PC-3 (cell line): ENCODE data around the gene COG5. TPM values are rescaled to one million over a fixed set of nuclear protein-coding genes. Genes with fewer than 3 reads are reported as not detected.
"Not testable (repeated sequence)": the region's sequence is repeated elsewhere in the genome, so short reads cannot be mapped to it uniquely, and the experiment has no call there.

Experiments used
- ATAC-seq: fragments of 200-7000 bp; cut with Tn5 transposase; 2 replicates; pipeline ENCODE4 v1.9.1; 2020; ENCODE audit warnings: mild to moderate bottlenecking, moderate library complexity
- BruUV-seq: library from RNA; stranded (reverse); fragments of 400-500 nt; replicated peaks from 2 replicates; lab custom pipeline; 2021; lab: Mats Ljungman, UMichigan
- CTCF ChIA-PET: fragments of 300-600 bp; sonication (Branson Sonifier 250); formaldehyde crosslinking; loops from one replicate; lab custom pipeline; 2022; ENCODE audit warnings: antibody characterized with exemption; lab: Charles Lee
- POLR2A ChIA-PET: fragments of 300-600 bp; sonication (Branson Sonifier 250); formaldehyde crosslinking; loops from one replicate; lab custom pipeline; 2022; ENCODE audit warnings: antibody characterized with exemption; ENCODE audit not compliant: unreplicated experiment; lab: Charles Lee
- DNase-seq: peaks from one replicate; pipeline ENCODE4 v3.0.0-alpha.2; 2015
- H2AFZ ChIP-seq: fragments of 300-600 bp; sonication (generic); 2 replicates; pipeline ENCODE4 v1.6.0; 2016; ENCODE audit warnings: antibody characterized with exemption, low read length
- H3F3A ChIP-seq: fragments of 300-600 bp; sonication (generic); one replicate; pipeline ENCODE4 v1.6.0; 2017; ENCODE audit warnings: antibody characterized with exemption, low read length, control low read depth, mild to moderate bottlenecking; ENCODE audit not compliant: unreplicated experiment
- H3K27ac ChIP-seq: fragments of 300-600 bp; sonication (generic); 2 replicates; pipeline ENCODE4 v1.5.1; 2016; ENCODE audit warnings: mild to moderate bottlenecking, low read length
- H3K27me3 ChIP-seq: fragments of 300-600 bp; sonication (generic); 2 replicates; pipeline ENCODE4 v1.6.1; 2016; ENCODE audit warnings: low read length, mixed read lengths
- H3K36me3 ChIP-seq: fragments of 300-600 bp; sonication (generic); 2 replicates; pipeline ENCODE4 v1.6.1; 2016; ENCODE audit warnings: low read depth, mixed run types, low read length, mixed read lengths
- H3K4me1 ChIP-seq: fragments of 300-600 bp; sonication (generic); 2 replicates; pipeline ENCODE4 v1.5.1; 2016; ENCODE audit warnings: low read length; ENCODE audit not compliant: insufficient read depth
- H3K4me2 ChIP-seq: fragments of 300-600 bp; sonication (generic); 2 replicates; pipeline ENCODE4 v1.6.0; 2016; ENCODE audit warnings: low read length
- H3K4me3 ChIP-seq: fragments of 300-600 bp; sonication (generic); 2 replicates; pipeline ENCODE4 v1.5.1; 2016; ENCODE audit warnings: mild to moderate bottlenecking, low read length, mixed read lengths
- H3K79me2 ChIP-seq: fragments of 300-600 bp; sonication (generic); 2 replicates; pipeline ENCODE4 v1.6.1; 2017; ENCODE audit warnings: low read length, mixed read lengths
- H3K9ac ChIP-seq: fragments of 300-600 bp; sonication (generic); 2 replicates; pipeline ENCODE4 v1.6.0; 2016; ENCODE audit warnings: mild to moderate bottlenecking, low read length
- H3K9me2 ChIP-seq: fragments of 300-600 bp; sonication (generic); replicated peaks from 2 replicates; pipeline ENCODE4 v1.6.1; 2016; ENCODE audit warnings: mixed run types, low read length, mixed read lengths
- H3K9me3 ChIP-seq: fragments of 300-600 bp; sonication (generic); 2 replicates; pipeline ENCODE4 v1.6.1; 2016; ENCODE audit warnings: low read length, mixed read lengths
- H4K20me1 ChIP-seq: fragments of 300-600 bp; sonication (generic); 2 replicates; pipeline ENCODE4 v1.6.1; 2016; ENCODE audit warnings: low read length, mixed read lengths
- CTCF ChIP-seq: fragments of 300-600 bp; sonication (generic); conservative IDR thresholded peaks from 2 replicates; pipeline ENCODE4 v1.5.1; 2017; ENCODE audit warnings: antibody characterized with exemption, low read depth, mild to moderate bottlenecking, low read length
- EZH2 ChIP-seq: fragments of 300-600 bp; sonication (generic); IDR thresholded peaks from one replicate; pipeline ENCODE4 v1.6.1; 2017; ENCODE audit warnings: antibody characterized with exemption, mild to moderate bottlenecking, low read length; ENCODE audit not compliant: unreplicated experiment
- EZH2phosphoT487 ChIP-seq: fragments of 300-600 bp; sonication (generic); IDR thresholded peaks from 2 replicates; pipeline ENCODE4 v1.6.1; 2018; ENCODE audit warnings: mild to moderate bottlenecking, antibody characterized with exemption, low read length, borderline replicate concordance
- intact Hi-C: fragments of 100-400 bp; cut with micrococcal nuclease; formaldehyde crosslinking; loops from 2 replicates; pipeline ENCODE4 v1.9.0; 2023
- total RNA-seq: library from RNA; depleted of rRNA; stranded (reverse); fragments of >200 nt; gene quantifications from 2 replicates; pipeline ENCODE4 v1.2.3, GENCODE V29; 2014

COG5 gene
- total RNA-seq, 1 experiment from 2014 or later = 51.7 TPM

DNA sequence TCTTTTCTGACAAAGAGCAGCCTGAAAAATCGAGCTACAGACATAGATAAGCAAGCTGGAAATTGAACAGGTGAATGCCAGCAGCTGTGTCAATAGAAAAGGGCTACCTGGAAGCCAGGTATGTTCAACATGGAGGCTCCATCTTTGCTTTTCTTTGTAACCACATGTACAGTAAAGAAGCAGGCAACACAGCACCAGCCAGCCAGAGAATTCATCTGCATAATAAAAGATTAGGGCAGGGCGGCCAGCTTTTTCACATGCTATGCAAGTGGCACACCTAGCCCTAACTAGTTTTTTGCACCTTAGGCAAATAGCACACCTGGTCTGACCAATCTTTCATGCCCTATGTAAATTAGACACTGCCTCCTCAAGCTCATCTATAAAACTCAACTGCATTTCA is 25.7 kb downstream of the COG5 start:
- TF ChIP-seq EZH2 (no peak), CTCF (no peak), EZH2phosphoT487 (no peak)
- DNase-seq = no peak
- POLR2A ChIA-PET = no interaction called here
- no TSS peak for BruUV-seq
- H4K20me1 ChIP-seq = no peaks in the 10 kb centered on the region
- no peaks in the 10 kb centered on the region for H3K9me3 ChIP-seq
- H3F3A ChIP-seq = no peaks in the 10 kb centered on the region
- H2AFZ ChIP-seq = no peak overlapping the region
- H3K27ac ChIP-seq = no peak overlapping the region
- H3K9ac ChIP-seq = no peak overlapping the region
- H3K79me2 ChIP-seq = no peaks in the 10 kb centered on the region
- CTCF ChIA-PET = no interaction called here
- no peaks in the 10 kb centered on the region for H3K4me1 ChIP-seq
- H3K36me3 ChIP-seq = no peaks in the 10 kb centered on the region; the same call in 1 of the 2 replicates
- H3K9me2 ChIP-seq = no peaks in the 10 kb centered on the region
- no peak for ATAC-seq
- no peaks in the 10 kb centered on the region for H3K27me3 ChIP-seq
- no peak overlapping the region for H3K4me3 ChIP-seq
- intact Hi-C loops = no loop called here
- H3K4me2 ChIP-seq = no peak overlapping the region

DNA sequence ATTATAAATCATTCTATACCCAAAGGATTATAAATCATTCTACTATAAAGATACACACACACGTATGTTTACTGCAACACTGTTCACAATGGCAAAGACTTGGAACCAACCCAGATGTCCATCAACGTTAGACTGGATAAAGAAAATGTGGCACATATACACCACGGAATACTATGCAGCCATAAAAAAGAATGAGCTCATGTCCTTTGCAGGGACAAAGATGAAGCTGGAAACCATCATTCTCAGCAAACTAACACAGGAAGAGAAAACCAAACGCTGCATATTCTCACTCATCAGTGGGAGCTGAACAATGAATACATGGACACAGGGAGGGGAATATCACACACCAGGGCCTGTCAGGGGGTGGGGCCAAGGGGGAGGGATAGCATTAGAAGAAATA is 26.5 kb downstream of the COG5 start:
- H3K9me3 ChIP-seq, BruUV-seq, DNase-seq, H2AFZ ChIP-seq, H3K27ac ChIP-seq, H3K27me3 ChIP-seq, intact Hi-C loops, H3K36me3 ChIP-seq, H3K9ac ChIP-seq, H3K79me2 ChIP-seq, POLR2A ChIA-PET, H3K9me2 ChIP-seq, H3K4me3 ChIP-seq, H3K4me1 ChIP-seq, H4K20me1 ChIP-seq, CTCF ChIA-PET, H3K4me2 ChIP-seq, H3F3A ChIP-seq, ATAC-seq: not testable (repeated sequence)

- POLR2A ChIA-PET = no interaction called here
- TF ChIP-seq EZH2 = no peak
- no peak for TF ChIP-seq CTCF
- TF ChIP-seq EZH2phosphoT487 = no peak
- H3K27ac ChIP-seq = no peak overlapping the region
- intact Hi-C loops = no loop called here
- DNase-seq = no peak
- no peaks in the 10 kb centered on the region for H4K20me1 ChIP-seq
- no peaks in the 10 kb centered on the region; the same call in 1 of the 2 replicates for H3K36me3 ChIP-seq
- no peaks in the 10 kb centered on the region for H3K79me2 ChIP-seq
- no peak overlapping the region for H3K4me3 ChIP-seq
- H3K9me3 ChIP-seq = no peaks in the 10 kb centered on the region
- no TSS peak for BruUV-seq
- CTCF ChIA-PET = no interaction called here
- no peaks in the 10 kb centered on the region for H3F3A ChIP-seq
- no peaks in the 10 kb centered on the region for H3K4me1 ChIP-seq
- H2AFZ ChIP-seq = no peak overlapping the region
- H3K27me3 ChIP-seq = no peaks in the 10 kb centered on the region
- no peak for ATAC-seq
- no peak overlapping the region for H3K9ac ChIP-seq
- no peaks in the 10 kb centered on the region for H3K9me2 ChIP-seq
- H3K4me2 ChIP-seq = no peak overlapping the region
Observed at GRCh38 chr7:107534139-107534538, 29.6 kb downstream of the COG5 start.
